Body of pancreas (tissue), 4 donors: ENCODE results near the gene CARD11. TPM values are rescaled to one million over a fixed set of nuclear protein-coding genes. Genes with fewer than 3 reads are reported as not detected.

Experiments
- ATAC-seq: fragments of 150-250 bp; one replicate; pipeline ENCODE4 v1.9.1; 2016
- DNase-seq, 4 donors: peaks; one replicate each; pipeline ENCODE4 v3.0.0-alpha.2; 2019
- H3K27ac ChIP-seq, 4 donors: fragments of 200-600 bp; sonication (generic); 1 replicate in 3 of 4; 2 replicates in 1 of 4; pipeline versions ENCODE4 v1.5.1 to v1.6.1; 2016 to 2019; ENCODE audit warnings: mild to moderate bottlenecking in 1 of 4, mixed read lengths in 1 of 4, moderate library complexity in 1 of 4
- H3K27me3 ChIP-seq, 2 donors: fragments of 200-600 bp; sonication (generic); one replicate each; pipeline ENCODE4 v1.6.0; 2016; ENCODE audit warnings: mild to moderate bottlenecking in 1 of 2
- H3K36me3 ChIP-seq, 2 donors: fragments of 200-600 bp; sonication (generic); replicated peaks in 1 of 2; 2 replicates each; pipeline ENCODE4 v1.5.1; 2016; ENCODE audit warnings: low read depth in 2 of 2; ENCODE audit not compliant: insufficient read depth in 1 of 2
- H3K4me1 ChIP-seq: fragments of 200-600 bp; sonication (generic); one replicate; pipeline ENCODE4 v1.6.0; 2016
- H3K4me3 ChIP-seq, 2 donors: fragments of 200-600 bp; sonication (generic); 1 replicate in 1 of 2; 2 replicates in 1 of 2; pipeline ENCODE4 v1.5.1; 2016 to 2019
- H3K9me3 ChIP-seq, 3 donors: fragments of 200-600 bp; sonication (generic); 1 replicate in 2 of 3; 2 replicates in 1 of 3; pipeline ENCODE4 v1.5.1; 2016
- POLR2A ChIP-seq, 3 donors: fragments of 450-650 bp; IDR thresholded peaks; one replicate each; pipeline ENCODE4 v1.6.1; 2016; ENCODE audit warnings: antibody characterized with exemption in 3 of 3, mild to moderate bottlenecking in 2 of 3
- WGBS, 2 donors: methylation state at CpG; one replicate each; pipeline ENCODE4 v1.1.5; 2017; 5-methylcytosine and 5-hydroxymethylcytosine counted together
- intact Hi-C: fragments of 100-400 bp; cut with DNase I; formaldehyde crosslinking; loops from one replicate; pipeline ENCODE4 v1.15.1; 2023
- total RNA-seq, 2 donors: library from RNA; depleted of rRNA; stranded (reverse); fragments of >200 nt; gene quantifications; one replicate each; pipeline ENCODE4 v1.1.0, GENCODE V29; 2016
- TF ChIP-seq, protein P1 (sequence below), 7 experiments: fragments of 450-650 bp in 4 of 7; fragments of 200-600 bp in 3 of 7; sonication (generic) in 3 of 7; IDR thresholded peaks; one replicate each; pipeline ENCODE4 v1.5.1; 2016 to 2019; ENCODE audit warnings: antibody characterized with exemption in 7 of 7

CARD11 gene
- total RNA-seq, 2 donors from 2014 or later, result 2.0 to 3.4 TPM

DNA sequence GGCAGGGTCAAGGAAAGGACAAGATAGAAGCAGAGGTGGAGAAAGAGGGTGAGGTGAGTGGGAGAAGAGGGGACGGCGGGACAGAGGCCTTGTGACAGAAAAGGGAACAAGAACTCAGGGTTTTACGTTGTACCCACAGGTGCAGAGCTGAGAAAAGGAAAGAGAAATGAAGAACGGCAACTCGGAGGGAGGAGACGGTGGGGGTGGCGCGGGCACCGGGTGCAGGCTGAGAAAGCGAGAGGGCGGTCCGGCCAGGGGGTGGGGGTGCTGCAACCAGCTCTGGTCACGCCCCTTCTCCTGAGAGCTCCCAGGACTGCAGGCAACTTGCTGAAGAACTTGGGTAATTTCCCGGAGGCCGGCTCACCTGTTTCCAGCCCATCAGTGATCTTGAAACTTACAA lies 65.3 kb downstream of the CARD11 start:
- ATAC-seq, result peak; percentile 55
- TF ChIP-seq, protein P1, sequence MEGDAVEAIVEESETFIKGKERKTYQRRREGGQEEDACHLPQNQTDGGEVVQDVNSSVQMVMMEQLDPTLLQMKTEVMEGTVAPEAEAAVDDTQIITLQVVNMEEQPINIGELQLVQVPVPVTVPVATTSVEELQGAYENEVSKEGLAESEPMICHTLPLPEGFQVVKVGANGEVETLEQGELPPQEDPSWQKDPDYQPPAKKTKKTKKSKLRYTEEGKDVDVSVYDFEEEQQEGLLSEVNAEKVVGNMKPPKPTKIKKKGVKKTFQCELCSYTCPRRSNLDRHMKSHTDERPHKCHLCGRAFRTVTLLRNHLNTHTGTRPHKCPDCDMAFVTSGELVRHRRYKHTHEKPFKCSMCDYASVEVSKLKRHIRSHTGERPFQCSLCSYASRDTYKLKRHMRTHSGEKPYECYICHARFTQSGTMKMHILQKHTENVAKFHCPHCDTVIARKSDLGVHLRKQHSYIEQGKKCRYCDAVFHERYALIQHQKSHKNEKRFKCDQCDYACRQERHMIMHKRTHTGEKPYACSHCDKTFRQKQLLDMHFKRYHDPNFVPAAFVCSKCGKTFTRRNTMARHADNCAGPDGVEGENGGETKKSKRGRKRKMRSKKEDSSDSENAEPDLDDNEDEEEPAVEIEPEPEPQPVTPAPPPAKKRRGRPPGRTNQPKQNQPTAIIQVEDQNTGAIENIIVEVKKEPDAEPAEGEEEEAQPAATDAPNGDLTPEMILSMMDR (IDR thresholded peaks at IDR 0.05), result no peak
- no peak for TF ChIP-seq POLR2A (IDR thresholded peaks at IDR 0.05)
- Histone ChIP-seq H3K27me3 (no peaks in the 10 kb centered on the region), H3K9me3 (no peaks in the 10 kb centered on the region), H3K4me3 (no peak overlapping the region), H3K4me1 (peaks cover 11% of the 10 kb centered on the region), H3K36me3 (no peaks in the 10 kb centered on the region), H3K27ac (no peak overlapping the region)
- intact Hi-C loops, result no loop called here
- 9 to 12% methylated on average over 13 to 15 of the region's 15 CpGs for WGBS, 2 donors
- DNase-seq, result peak; percentile 43 to 73 (median 62)

GRCh38 chr7:2975821-2976371 lies 67.8 kb downstream of the CARD11 start:
- no peak for TF ChIP-seq POLR2A (IDR thresholded peaks at IDR 0.05)
- TF ChIP-seq, protein P1 (IDR thresholded peaks at IDR 0.05), result no peak
- intact Hi-C loops, result no loop called here
- H3K4me3 ChIP-seq, result no peak overlapping the region
- H3K36me3 ChIP-seq, result no peaks in the 10 kb centered on the region
- 58 to 62% methylated on average over 11 of the region's 11 CpGs for WGBS, 2 donors
- no peaks in the 10 kb centered on the region for H3K9me3 ChIP-seq
- H3K27ac ChIP-seq, result no peak overlapping the region
- H3K4me1 ChIP-seq, result peaks cover 11% of the 10 kb centered on the region
- H3K27me3 ChIP-seq, result no peaks in the 10 kb centered on the region
- DNase-seq (no peak), ATAC-seq (no peak)

DNA sequence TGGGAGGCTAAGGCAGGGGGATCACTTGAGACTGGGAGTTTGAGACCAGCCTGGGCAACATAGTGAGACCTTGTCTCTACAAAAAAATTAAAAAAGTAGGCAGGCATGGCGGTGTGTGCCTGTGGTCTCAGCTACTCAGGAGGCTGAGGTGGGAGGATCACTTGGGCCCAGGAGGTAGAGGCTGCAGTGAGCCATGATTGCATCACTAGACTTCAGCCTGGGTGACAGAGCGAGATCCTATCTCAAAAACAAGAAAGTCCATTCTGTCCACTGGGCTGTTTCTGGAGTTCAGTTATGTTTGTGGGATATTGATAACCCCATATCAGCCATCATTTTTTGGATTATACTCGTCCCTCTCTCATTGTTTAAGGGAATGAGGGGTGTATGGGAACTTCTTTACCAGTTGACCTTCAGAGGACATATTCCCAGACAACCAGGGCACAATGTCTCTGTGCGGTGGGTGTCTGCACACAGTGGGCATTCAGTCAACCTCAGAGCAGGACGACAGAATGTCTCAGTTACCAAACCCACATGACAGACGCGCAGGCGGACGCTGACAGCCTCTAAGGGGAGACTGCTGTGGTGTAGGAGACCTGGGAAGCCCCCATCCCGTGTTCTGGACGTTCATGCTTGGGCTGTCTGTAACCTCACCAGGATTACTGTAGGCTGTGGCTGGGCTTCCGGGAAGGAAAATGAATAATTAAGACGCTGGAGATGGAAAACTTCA lies 69.4 kb downstream of the CARD11 start:
- TF ChIP-seq, protein P1 (IDR thresholded peaks at IDR 0.05), result no peak
- no peak for TF ChIP-seq POLR2A (IDR thresholded peaks at IDR 0.05)
- WGBS, 2 donors, result 65 to 75% methylated on average over 12 to 13 of the region's 13 CpGs
- Histone ChIP-seq H3K27ac (no peak overlapping the region), H3K4me1 (peaks cover 9% of the 10 kb centered on the region), H3K27me3 (no peaks in the 10 kb centered on the region), H3K9me3 (no peaks in the 10 kb centered on the region), H3K4me3 (no peak overlapping the region), H3K36me3 (no peaks in the 10 kb centered on the region)
- intact Hi-C loops, result no loop called here
- DNase-seq (no peak), ATAC-seq (no peak)

- intact Hi-C loops, result no loop called here
- DNase-seq, result no peak
- Histone ChIP-seq H3K9me3 (no peaks in the 10 kb centered on the region), H3K4me1 (no peaks in the 10 kb centered on the region), H3K27ac (no peak overlapping the region), H3K27me3 (no peaks in the 10 kb centered on the region), H3K4me3 (no peak overlapping the region), H3K36me3 (no peaks in the 10 kb centered on the region)
- WGBS, 2 donors, result 80 to 81% methylated on average over 10 of the region's 10 CpGs
- TF ChIP-seq POLR2A (IDR thresholded peaks at IDR 0.05), result no peak
- TF ChIP-seq, protein P1 (IDR thresholded peaks at IDR 0.05), result no peak
- no peak for ATAC-seq
These were observed 70.9 kb downstream of the CARD11 start for GRCh38 chr7:2972835-2973161.
